CD4-positive, alpha-beta T cell treated with Interleukin-6 for 4 hours (primary cell): Measurements from ENCODE around the gene GHR.
A peak's percentile ranks its signal among the peaks of the same experiment; 100 is the strongest.
"Not testable (repeated sequence)": the region's sequence is repeated elsewhere in the genome, so short reads cannot be mapped to it uniquely, and the experiment has no call there.

Experiments used
- DNase-seq: peaks from one replicate; pipeline ENCODE4 v3.0.0-alpha.2; 2020; ENCODE audit warnings: mixed read lengths

Gene GHR

GRCh38 chr5:42572313-42572712, 149.1 kb downstream of the GHR start:
- no peak for DNase-seq

- no peak for DNase-seq
Measured at GRCh38 chr5:42573386-42573785, 150.1 kb downstream of the GHR start.

DNA sequence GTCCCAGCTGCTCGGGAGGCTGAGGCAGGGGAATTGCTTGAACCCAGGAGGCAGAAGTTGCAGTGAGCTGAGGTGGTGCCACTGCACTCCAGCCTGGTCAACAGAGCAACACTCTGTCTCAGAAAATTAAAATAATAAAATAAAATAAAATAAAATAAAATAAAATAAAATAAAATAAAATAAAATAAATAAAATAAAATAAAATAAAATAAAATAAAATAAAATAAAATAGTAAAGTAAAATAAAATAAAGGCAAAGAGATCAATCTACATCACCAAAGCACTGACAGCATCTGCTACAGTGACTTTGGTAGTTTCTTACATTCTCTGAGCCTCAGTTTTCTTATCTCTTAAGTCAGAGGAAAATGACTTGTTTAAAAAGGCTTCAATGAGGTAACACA, 152.7 kb downstream of the GHR start:
- not testable (repeated sequence) for DNase-seq

DNA sequence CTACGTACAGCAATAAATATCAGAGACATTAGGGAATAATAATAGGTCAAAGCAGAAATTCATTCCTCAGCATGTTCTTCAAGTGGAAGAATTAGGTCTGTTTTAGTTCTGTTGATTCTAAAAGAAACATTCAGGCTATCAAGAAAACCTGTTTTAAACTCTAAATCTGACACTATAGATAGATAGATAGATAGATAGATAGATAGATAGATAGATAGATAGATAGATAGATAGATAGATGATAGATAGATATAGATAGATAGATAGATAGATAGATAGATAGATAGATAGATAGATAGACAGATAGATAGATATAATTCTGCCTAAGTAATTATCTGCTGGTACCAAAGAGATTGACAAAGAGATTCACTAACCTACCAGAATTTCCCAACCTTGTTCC, 155.7 kb downstream of the GHR start:
- DNase-seq: not testable (repeated sequence)

DNA sequence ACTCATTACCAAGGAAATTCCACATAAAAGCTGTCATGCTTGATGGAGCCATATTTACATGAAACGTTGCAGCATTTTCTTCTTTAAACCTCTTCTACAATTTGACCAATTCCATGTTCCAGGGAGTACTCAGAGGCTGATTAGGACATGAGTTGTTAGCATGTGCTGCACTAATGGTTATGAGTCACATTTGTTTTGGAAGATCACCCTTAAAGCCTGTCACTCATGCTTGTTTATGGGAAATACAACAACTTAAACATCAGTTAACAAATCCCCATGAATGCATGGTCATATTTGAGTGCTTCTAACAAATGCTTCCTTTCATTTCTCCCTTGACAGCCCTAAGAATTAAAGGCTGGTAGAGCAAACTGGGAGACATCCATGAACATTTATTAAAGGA, 156.1 kb downstream of the GHR start:
- DNase-seq: no peak

- DNase-seq: no peak
Measured at GRCh38 chr5:42581845-42582244, 158.6 kb downstream of the GHR start.

DNA sequence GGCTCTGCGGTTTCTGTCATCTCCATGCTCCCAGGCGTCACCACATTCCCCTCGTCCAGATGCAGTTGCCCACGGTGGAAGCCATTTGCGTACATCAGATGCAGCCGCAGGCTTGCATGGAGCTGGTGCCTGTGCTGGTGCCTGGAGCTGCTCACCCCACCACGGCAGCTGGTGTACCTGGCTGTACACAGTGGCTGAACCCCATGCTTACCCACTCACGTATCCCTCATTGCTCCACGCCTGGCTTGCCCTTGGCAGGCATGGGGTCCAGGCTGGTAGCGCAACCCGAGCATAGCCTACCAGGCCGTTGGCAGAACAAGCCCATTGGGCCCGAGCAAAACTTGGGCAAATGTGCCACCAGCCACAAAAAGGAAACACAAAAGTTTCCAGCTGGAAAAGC, 159.5 kb downstream of the GHR start:
- no peak for DNase-seq

GRCh38 chr5:42583322-42583721, 160.1 kb downstream of the GHR start:
- DNase-seq: peak; percentile 24

DNA sequence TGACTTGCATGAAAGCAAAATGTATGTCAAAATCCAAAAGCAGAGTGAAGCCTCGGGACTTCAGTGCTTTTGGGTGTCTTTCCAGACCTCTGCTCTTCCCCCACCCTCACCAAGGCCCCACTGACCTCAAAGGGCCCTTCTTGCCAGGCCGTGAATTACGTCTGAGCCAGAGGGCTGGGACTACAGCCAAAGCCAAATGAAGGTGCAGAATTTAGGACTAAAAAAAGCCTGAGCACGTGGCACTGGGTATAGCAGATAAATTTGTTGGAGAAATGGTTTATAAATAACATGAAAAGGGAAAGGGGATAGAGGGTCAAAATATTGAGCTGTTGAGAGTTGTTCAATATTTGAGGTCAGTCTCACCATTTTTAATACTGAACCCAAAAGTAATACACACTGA, 163.4 kb downstream of the GHR start:
- no peak for DNase-seq

DNA sequence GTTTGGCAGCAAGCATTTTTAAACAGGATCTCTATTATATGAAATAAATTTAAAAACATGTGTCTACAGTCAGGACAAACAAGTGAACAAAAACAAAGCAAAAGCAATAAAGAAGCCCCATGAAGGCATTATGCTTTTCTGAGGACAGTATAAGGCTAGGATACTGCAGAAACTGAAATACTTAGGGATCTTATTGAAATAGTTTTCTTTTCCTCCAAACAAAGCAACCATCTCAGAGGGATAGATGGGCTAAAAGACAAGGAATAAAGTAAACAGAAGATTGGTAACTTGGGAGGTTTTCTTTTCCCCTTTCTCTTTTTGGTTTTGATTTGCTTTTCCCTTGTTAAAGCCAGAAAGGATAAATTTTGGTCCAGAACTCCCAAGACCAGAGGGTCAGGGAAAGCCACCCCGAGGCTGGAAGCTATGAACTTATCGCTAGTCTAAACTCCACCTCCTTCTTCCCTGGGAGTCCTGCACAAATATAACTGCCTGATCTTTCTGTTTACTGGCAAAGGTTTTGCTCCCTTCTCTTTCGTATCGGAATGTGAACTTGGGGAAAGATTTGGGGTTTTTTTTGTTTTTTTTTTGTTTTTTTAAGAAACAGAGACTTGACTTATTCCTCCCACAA, 164.0 kb downstream of the GHR start:
- DNase-seq: no peak

GRCh38 chr5:42590566-42590965, 167.3 kb downstream of the GHR start:
- no peak for DNase-seq

DNA sequence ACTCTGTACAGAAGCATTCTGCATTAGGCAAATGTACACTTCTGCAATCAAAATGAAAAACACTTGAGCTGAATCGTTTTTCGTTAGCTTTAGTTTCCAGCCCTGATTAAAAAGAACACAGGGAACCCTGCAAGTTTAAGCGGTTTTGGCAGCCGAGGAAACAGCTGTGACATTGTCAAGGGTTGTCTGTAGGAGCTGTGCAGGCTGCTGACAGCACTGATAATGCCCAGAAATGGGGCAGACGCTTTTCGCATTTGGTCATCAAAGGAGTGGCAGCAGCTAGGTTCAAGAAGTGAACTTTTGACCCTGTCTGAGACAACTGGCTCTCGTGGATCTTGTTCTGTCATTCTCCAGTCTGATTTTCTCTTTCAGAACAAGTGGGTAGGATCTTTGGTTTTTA, 167.8 kb downstream of the GHR start:
- no peak for DNase-seq

GRCh38 chr5:42592401-42593140, 169.3 kb downstream of the GHR start:
- DNase-seq: no peak

- no peak for DNase-seq
Measured at GRCh38 chr5:42593591-42593990, 170.4 kb downstream of the GHR start.

DNA sequence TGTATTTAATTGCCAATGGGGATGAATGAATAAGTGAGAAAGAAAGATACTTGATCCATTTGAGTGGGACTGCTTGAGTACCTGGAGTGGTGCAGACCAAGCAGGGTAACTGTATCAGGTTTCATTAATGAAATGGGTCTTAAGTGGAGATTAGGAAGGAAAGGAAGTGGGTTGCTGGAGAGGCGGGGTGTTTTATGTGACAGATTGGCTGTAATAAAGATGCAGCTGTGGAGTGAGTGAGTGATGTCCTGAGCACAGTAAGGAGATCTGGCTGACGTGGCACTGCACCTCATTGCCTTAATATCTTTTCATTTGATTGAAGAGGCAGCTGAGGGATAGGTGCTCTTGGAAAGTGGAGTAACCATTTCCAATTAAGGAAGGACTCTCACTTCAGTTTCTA, 172.4 kb downstream of the GHR start:
- DNase-seq: no peak

DNA sequence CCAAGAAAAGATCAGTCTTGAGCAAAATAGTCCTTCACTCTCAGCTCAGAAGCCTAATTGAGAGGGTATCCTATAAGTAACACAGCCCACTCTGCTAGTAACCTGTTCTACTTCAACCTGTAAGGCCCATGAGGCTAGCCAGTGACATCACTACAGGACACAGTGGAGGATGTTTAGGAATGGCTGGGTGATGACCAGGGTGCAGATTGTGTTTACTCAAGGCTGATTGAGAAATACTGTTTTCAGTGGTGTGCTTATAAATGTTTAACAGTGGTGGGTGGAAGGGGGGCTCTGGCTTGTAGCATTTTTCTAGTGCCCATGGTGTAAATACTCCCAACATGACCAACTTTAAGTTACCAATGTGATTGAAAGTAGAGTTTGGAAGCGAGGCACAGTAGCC, 173.6 kb downstream of the GHR start:
- no peak for DNase-seq

GRCh38 chr5:42597318-42597937, 174.2 kb downstream of the GHR start:
- DNase-seq: no peak

DNA sequence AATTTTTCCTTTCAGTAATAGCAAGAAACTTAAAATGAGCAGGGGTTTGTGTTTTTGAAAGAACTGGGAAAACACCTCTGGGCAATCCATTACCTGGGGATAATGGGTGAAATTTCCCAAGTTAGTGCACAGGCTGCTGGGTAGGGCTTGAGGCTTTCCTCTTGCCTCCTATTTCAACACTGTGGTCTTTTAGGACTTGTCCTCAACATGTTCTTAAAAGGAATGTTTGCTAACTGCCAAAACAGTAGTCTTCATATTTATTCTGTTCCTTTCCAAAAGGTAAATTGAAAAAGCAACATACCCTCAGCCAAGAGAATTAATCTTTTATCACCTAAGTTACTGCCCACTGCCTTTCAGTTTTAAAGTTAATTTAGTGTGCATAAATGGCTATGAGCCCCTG, 175.1 kb downstream of the GHR start:
- DNase-seq: no peak

DNA sequence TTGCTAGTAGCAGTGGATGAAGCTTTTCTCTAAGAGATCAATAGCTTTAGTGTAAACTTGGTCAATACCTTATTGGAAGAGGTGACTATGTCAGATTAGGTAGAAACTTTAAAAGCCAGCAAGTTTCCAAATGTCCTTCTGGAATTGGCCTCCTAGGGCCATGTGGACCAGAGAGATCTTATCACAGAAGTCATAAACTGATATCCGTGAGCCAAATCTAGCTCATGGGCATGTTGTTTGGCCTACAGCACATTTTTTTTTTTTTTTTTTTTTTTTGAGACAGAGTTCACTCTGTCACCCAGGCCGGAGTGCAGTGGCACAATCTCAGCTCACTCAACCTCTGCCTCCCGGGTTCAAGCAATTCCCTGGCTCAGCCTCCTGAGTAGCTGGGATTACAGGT, 175.9 kb downstream of the GHR start:
- DNase-seq: no peak

GRCh38 chr5:42600441-42600840, 177.2 kb downstream of the GHR start:
- DNase-seq: no peak

DNA sequence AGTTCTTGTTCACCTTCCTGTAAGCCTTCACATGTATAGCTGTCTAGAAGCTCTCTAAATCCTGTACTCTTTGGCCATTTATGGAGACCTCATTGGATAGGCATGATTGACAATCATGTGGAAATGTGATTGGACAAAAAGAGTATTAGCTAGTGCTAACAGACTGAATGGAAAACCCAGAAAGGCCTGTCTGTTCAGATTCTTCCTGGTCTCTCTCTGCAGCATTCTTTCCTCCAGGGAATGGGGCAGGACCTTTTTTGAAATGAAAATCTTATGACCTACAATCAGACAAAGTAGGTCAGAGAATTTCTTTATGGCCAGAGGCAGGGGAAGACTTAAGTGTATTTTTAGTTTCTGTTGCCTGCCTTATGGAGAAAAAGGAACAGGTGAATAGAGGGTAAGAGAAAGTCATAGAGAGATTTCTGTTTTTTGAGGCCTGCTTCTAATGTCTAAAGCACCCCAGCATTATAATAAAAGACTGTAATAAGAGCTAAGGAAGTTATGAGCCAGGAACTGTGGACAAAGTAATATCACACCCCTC, 181.0 kb downstream of the GHR start:
- no peak for DNase-seq

- no peak for DNase-seq
Measured at GRCh38 chr5:42605490-42605889, 182.3 kb downstream of the GHR start.

DNA sequence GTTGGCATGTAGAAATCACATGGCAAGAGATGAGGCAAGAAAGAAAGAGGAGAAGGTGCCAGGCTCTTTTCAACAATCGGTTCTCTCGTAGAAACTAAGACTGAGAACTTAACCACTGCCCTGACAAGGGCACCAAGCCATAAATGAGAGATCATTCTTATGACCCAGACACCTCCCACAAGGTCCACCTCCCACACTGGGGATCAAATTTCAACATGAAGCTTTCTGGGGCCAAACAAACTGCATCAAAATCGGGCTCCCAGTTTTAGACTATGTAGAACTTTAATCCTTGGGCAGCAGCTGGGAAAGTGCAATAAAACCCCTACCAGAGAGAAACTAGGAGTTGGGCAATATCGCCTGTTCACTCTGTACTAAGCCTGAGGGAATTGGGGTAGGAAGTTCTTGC, 183.2 kb downstream of the GHR start:
- no peak for DNase-seq

- no peak for DNase-seq
Measured at GRCh38 chr5:42611437-42611836, 188.2 kb downstream of the GHR start.
